Glomerular endothelial cell (primary cell): ENCODE measurements around the gene ADORA1. TPM values are rescaled to one million over a fixed set of nuclear protein-coding genes. Genes with fewer than 3 reads are reported as not detected.
A peak's percentile ranks its signal among the peaks of the same experiment; 100 is the strongest.

Source experiments
- DNase-seq: peaks from one replicate; pipeline ENCODE4 v3.0.0-alpha.2; 2011; ENCODE audit warnings: low read depth, low spot score; ENCODE audit errors: extremely low read depth
- total RNA-seq: library from RNA; depleted of rRNA; stranded (reverse); fragments of >200 nt; gene quantifications from 2 replicates; pipeline ENCODE4 v1.2.3, GENCODE V29; 2015

The ADORA1 gene
- total RNA-seq, 1 donor from 2014 or later: not detected

DNA sequence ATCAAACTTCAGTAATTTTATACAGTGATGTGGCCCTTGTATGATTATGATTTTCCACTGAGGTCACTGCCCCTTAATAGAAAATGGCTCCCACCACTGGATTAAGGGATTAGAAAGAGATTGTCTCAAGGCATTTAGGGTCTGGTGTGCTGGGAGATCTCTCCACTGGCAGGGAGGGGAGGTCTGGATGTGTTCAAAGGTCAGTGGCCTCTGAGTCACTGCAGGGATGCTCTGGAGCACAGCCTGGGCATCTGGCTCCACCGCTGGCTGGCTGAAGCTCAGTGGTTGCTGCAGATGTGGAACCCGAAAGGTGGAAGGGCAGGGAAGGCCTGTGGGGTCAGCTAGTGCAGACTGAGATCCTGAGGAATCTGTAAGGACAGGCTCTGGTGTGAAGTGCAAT lies 77.2 kb downstream of the ADORA1 start:
- DNase-seq: no peak

DNA sequence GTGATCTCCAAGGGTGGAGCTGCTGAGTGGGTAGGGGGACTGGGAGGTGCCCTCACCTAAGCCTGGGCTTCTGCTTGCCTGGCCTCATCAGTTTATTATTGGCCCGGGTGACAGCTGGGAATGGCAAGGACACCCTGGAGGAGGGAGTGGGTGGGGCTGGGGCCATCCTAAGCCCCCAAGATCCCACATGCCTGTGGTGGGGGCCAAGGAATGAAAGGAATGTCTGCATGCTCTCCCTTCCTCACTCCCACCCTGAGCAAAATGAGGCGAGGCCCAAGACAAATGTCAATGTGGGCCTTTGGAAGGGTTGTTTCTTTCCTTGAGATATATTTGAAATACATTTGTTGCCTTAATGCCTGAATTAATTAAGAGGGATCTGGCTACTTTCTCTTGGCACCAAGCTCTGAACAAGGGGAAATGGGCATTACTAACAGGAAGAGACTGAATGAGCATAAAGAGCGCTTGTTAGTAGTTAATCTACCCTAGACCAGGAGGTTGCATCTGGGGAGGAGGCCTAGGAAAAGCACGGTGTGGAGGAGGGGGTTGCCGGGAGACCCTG lies 78.7 kb downstream of the ADORA1 start:
- DNase-seq: no peak

DNA sequence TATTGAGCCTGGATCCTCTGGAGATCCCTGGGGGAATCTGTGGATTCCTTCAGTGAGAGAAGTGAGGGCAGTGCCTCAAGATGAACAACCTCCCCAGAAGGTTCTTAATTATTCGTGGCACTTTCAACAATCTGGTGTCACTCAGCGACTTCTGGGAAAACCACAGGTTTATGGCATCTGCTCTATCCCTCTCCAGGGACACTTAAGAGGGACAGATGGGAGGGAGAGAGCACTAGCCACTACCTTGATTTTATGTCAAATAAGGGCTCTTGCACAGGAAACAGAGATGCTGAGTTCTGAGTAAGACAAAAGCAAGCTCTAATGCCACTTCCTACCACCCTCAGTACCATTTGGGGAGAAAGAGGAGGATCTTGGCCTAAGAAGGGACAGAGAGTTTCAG lies 80.2 kb downstream of the ADORA1 start:
- DNase-seq: no peak

DNA sequence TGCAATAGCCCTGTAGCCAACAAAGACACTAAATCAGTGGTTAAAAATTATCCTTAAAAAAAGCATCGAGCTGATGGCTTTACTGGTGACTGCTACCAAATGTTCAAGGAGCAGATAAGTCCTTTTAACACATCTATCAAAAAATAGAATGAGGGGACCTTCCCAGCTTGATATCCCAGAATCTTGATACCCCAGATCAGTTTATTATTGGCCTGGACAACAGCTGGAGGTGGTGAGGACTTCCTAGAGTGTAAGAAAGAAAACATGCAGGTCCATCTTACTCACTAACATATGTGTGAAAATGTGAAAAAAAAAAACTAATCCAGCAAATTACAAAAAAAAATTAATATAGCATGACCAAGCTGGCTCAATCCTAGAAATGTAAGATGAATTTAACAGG lies 80.7 kb downstream of the ADORA1 start:
- no peak for DNase-seq

DNA sequence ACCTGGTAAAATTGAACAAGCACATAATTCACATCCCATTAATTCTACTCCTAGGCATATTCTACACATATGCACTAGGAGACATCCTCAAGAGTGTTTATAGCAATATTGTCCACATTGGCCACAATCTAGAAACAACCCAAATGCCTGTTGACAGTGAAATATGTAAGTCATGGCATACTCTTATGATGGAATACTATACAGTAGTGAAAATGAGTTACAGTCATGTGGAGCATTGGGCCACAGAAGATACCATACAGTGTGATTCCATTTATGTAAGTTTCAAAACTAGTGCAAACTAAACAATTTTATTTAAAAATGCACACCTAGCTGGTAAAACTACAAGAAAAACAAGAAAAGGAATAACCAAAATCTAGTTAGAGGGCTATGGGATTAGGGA lies 82.8 kb downstream of the ADORA1 start:
- DNase-seq: no peak

DNA sequence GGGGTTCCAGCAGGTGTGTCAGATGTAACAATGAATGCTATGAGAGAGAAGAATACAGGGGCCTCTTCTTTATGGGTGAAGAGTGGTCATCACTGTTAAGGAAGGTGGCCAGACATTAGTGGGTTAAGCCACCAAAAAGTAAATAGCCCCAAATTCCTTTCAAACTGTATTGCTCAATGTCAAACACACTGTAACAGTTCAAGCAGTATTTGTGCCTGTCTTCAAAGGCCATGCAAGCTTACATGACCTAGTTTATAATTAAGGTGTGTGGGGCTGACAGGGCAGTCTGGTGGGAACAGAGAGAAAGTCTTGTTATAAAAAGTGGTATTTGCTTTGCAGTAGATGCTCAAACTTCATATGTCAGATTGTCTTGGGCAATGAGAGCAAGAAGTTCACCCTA lies 83.5 kb downstream of the ADORA1 start:
- no peak for DNase-seq

DNA sequence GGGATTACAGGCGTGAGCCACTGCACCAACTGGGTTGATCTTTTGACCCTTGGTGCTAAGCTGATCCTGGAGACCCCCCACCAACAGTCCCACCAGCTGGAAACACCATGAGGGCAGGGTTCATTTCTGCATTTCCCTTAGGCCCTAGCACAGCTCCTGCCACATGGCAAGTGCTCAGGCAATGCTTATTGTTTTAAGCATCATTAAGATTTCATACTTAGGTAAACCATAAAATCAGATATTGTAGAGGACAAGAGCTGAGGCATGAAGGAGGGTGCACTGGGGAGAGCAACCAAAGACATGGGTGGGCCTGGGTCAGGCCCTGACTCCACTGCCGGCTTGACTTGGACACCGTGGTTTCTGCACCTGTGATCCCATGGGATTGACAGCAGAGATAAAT lies 84.3 kb downstream of the ADORA1 start:
- no peak for DNase-seq

DNA sequence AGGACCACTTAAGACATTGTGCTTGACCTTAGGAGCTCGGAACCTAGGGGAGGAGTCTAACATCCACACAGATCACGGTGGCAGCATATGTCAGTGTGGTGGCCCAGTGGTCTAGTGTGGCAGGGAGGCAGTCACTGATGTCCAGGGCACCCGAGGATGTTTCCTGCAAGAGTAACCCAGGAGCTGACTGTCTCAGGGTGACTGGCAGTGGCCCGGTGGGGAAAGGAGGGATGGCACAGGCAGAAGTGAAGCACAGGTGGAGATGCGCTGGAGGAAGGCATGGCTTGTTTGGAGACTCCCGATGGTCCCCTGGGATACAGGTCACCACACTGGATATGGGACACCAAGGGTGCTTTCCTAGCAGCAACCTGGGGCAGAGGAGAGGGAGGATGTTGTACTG lies 85.6 kb downstream of the ADORA1 start:
- no peak for DNase-seq

DNA sequence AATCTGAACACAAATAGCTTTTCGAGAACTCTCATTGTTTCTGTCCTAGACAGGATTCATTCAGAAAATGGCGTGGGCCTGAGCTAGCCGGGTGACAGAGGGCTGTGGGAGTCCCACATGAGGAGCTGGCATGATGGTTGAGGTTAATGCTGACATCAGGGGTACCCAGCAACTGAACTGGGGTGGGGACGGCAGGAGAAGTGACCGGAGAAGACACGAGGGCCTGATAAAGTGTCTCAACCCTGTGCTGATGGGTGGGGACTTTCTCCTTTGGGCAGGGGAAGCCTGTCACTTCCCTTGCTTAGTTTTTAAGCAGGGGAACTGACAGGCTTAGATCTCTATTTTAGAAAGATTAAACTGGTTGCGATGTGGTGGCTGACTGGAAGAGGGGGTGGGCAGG lies 87.3 kb downstream of the ADORA1 start:
- no peak for DNase-seq

DNA sequence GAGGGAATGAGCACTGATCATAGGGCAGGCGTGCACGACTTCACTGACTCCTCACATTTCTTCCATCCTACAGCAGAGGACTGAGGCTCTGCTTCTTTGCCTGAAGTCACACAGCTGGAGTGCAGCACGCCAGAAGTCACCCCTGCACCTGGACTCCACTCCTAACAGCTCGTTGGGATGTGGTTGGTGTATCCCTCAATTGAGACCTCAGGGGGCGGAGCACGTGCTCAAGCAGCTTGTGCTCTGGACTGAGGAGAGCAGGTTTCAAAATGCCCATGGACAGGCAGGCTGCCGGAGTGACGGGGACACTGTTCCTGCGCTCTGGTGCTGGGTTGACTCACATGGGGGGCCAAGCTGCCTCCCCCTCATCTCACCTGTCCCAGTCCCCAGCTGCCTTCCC lies 88.0 kb downstream of the ADORA1 start:
- DNase-seq: no peak

DNA sequence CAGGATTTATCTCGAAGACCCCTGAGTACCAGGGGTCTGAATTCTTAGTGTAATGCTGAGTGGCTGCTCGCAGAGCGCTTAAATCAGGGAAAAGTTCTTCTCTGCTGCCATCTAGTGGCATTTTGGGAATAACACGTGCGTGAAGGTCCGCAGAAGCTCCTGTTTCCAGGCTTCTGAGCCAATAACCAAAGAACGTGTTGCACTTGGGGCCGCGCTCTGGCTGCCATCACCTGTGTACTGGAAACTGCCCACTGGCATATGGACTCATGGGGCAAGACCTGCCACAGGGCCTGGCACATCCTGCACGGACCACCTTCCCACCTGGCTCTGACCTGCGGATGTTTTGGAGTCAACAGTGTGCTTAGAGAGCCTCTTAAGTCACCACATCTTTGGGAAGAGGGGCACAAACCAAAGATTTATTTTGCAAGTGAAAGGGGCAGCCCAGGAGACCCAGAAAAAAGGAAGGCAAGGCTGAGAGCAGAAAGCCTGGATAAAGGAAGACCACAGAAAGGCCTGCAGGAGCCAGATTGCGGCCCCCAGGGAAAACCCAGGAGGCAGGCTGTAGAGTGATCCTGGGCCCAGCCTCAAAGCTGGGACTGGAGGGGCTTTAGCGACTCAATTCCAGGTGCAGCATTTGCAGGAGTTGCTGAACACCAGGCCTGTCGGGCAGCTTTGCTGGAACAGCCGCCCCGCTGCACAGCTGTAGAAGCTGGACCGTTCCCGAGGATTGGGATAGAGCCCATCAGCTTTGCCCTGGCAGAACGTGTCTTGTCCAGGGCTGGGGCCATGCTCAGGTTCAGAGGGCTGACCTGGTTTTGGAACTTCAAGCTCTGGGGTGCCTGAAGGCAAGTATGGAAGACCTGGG lies 89.0 kb downstream of the ADORA1 start:
- DNase-seq: peak; percentile 23

Other genes with a start within 250 kb of the ADORA1 start
- 8.9 and 11.9 TPM in 2 replicates for gene RABIF, start 238.6 kb upstream of the ADORA1 start, total RNA-seq
- 20.4 and 22.1 TPM in 2 replicates for gene KLHL12, start 200.5 kb upstream of the ADORA1 start, total RNA-seq
- 82.2 and 92.9 TPM in 2 replicates for gene ADIPOR1, start 169.4 kb upstream of the ADORA1 start, total RNA-seq
- 43.4 and 51.5 TPM in 2 replicates for gene CYB5R1, start 160.5 kb upstream of the ADORA1 start, total RNA-seq
- gene TMEM183A, start 120.4 kb upstream of the ADORA1 start, total RNA-seq: 55.4 and 58.7 TPM in 2 replicates
- gene PPFIA4, start 101.2 kb upstream of the ADORA1 start, total RNA-seq: 0.29 and 6.8 TPM in 2 replicates
- not detected in 2 replicates for gene MYOG, start 41.7 kb upstream of the ADORA1 start, total RNA-seq
- not detected in 2 replicates for gene MYBPH, start 48.1 kb downstream of the ADORA1 start, total RNA-seq
- gene CHI3L1, start 59.0 kb downstream of the ADORA1 start, total RNA-seq: 0.12 and 0.48 TPM in 2 replicates
- not detected in 2 replicates for gene CHIT1, start 101.9 kb downstream of the ADORA1 start, total RNA-seq
- gene BTG2, start 177.8 kb downstream of the ADORA1 start, total RNA-seq: 35.9 and 54.7 TPM in 2 replicates
- 0.93 and 1.8 TPM in 2 replicates for gene FMOD, start 223.4 kb downstream of the ADORA1 start, total RNA-seq